GM13976 (cell line): ENCODE measurements around the gene TJAP1.

Experiments used
- DNase-seq: peaks from one replicate; pipeline ENCODE4 v3.0.0; 2012; ENCODE audit warnings: low spot score
- in situ Hi-C: fragments of 300-500 bp; cut with MboI; formaldehyde crosslinking; loops from one replicate; pipeline ENCODE4 v1.12.0; 2022; ENCODE audit warnings: low sequenced_read_pairs, mixed read lengths, inconsistent platforms; ENCODE audit not compliant: unreplicated experiment
- TF ChIP-seq, protein P1 (sequence below): IDR thresholded peaks from 2 replicates; pipeline ENCODE4 v1.5.1; 2012; ENCODE audit warnings: borderline replicate concordance, mild to moderate bottlenecking; ENCODE audit not compliant: insufficient read depth; ENCODE audit errors: extremely low read depth, missing control alignments, control extremely low read depth

The TJAP1 gene

DNA sequence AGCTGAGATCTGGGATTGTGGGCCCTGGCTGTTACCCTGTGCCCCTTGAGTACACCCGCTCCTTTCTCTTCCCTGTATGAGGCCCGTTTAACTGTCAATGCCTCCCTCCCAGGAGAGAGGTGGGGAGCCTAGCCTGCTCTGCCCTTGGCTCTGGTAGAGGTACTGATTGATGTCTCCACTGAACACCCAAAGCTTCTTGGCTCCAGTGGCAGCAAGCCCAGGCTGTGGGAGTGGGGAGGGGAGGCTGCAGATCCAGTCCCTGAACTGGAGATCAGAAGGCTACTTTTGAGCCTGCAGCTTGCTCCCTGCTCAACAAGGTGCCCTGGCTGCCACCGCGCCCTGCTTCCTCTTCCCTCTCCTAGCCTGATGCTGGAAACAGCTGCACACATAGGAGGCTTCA lies 25.3 kb downstream of the TJAP1 start:
- no peak for DNase-seq
- in situ Hi-C loops, result loop anchor here (10.0 kb wide), 1 partner anchor 108 kb away; no protein-coding TSS in a partner anchor
- TF ChIP-seq, protein P1, sequence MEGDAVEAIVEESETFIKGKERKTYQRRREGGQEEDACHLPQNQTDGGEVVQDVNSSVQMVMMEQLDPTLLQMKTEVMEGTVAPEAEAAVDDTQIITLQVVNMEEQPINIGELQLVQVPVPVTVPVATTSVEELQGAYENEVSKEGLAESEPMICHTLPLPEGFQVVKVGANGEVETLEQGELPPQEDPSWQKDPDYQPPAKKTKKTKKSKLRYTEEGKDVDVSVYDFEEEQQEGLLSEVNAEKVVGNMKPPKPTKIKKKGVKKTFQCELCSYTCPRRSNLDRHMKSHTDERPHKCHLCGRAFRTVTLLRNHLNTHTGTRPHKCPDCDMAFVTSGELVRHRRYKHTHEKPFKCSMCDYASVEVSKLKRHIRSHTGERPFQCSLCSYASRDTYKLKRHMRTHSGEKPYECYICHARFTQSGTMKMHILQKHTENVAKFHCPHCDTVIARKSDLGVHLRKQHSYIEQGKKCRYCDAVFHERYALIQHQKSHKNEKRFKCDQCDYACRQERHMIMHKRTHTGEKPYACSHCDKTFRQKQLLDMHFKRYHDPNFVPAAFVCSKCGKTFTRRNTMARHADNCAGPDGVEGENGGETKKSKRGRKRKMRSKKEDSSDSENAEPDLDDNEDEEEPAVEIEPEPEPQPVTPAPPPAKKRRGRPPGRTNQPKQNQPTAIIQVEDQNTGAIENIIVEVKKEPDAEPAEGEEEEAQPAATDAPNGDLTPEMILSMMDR, result no peak

DNA sequence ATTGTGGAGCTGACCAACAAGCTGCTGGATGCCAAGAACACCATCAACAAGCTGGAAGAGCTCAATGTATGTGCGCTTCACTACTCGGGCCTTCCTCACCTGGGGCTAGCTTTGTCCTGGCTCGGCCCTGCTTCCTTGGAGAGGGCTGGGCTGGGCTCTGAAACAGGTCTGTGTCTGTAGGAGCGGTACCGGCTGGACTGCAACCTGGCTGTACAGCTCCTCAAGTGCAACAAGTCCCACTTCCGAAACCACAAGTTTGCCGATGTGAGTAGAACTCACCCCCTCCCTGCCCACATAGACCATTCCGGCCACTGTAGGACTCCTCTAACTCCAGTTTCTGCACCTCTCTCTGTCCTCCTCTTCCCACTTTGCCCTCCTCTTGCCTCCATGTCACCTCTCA lies 26.1 kb downstream of the TJAP1 start:
- in situ Hi-C loops, result loop anchor here (10.0 kb wide), 1 partner anchor 109 kb away; no protein-coding TSS in a partner anchor
- no peak for DNase-seq
- TF ChIP-seq, protein P1, result no peak

GRCh38 chr6:43504756-43505593 lies 27.6 kb downstream of the TJAP1 start:
- TF ChIP-seq, protein P1, result no peak
- in situ Hi-C loops, result loop anchor here (10.0 kb wide), 1 partner anchor 110 kb away; no protein-coding TSS in a partner anchor

GRCh38 chr6:43505718-43506117 lies 28.3 kb downstream of the TJAP1 start:
- DNase-seq, result no peak
- in situ Hi-C loops, result loop anchor here (10.0 kb wide), 1 partner anchor 111 kb away; no protein-coding TSS in a partner anchor

More at GRCh38 chr6:43504756-43505593, 27.6 kb downstream of the TJAP1 start:
- DNase-seq, result no peak

GRCh38 chr6:43506171-43506570 lies 28.8 kb downstream of the TJAP1 start:
- no peak for DNase-seq
- in situ Hi-C loops, result loop anchor here (10.0 kb wide), 1 partner anchor 111 kb away; no protein-coding TSS in a partner anchor
- TF ChIP-seq, protein P1, result no peak

More at GRCh38 chr6:43505718-43506117, 28.3 kb downstream of the TJAP1 start:
- TF ChIP-seq, protein P1, result no peak

DNA sequence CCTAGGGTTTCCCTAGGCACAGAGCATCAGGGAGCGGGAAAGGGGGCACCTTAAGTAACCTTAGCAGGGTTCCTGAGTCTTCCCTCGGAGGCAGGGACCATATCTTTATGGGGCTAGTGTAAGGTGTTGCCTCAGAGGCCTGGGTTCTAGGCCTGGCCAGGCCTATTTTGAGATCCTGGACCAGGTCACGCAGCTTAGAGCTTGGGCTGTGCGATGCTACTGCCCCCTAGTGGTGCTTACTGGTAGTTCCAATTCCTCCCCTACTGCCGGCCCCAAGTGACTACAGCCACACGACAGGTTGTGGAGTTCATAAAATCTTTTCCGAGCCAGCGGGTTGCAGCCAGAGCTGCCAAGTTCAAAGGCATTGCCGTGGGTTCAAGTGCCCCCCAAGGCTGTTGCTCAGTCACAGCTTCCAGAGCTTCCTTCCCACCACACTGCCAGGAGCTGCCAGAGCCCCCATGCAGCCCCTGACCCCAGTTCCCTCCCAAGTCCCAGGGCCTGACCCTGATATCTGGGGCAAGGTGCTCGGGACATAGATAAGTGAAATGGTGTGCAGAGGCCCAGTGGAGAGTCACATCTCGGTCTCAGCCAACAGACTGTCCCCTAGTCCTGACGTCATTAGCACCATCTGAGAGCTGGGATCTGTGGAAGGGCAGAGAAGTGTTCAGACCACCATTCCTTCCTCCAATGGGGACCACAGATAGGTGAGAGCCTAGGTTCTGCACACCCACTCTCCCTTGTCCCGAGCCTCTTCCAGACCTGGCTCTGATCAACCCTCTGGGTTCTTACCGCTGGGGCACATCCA lies 29.5 kb downstream of the TJAP1 start:
- DNase-seq, result peak; percentile 88
- TF ChIP-seq, protein P1, result peak; percentile 88
- in situ Hi-C loops, result loop anchor here (10.0 kb wide), 1 partner anchor 112 kb away; no protein-coding TSS in a partner anchor
